B cell (primary cell): ENCODE data around the gene MICAL3.

Source experiments
- EZH2 ChIP-seq: IDR thresholded peaks from 2 replicates; pipeline ENCODE4 v1.6.1; 2012; ENCODE audit warnings: borderline replicate concordance, low read depth, mild to moderate bottlenecking, moderate library complexity, low read length; ENCODE audit not compliant: insufficient read depth, poor library complexity, severe bottlenecking
- TF ChIP-seq, protein P1 (sequence below): fragments of 200-600 bp; IDR thresholded peaks from one replicate; pipeline ENCODE4 v1.8.0; 2022; ENCODE audit warnings: antibody characterized with exemption, mild to moderate bottlenecking

DNA sequence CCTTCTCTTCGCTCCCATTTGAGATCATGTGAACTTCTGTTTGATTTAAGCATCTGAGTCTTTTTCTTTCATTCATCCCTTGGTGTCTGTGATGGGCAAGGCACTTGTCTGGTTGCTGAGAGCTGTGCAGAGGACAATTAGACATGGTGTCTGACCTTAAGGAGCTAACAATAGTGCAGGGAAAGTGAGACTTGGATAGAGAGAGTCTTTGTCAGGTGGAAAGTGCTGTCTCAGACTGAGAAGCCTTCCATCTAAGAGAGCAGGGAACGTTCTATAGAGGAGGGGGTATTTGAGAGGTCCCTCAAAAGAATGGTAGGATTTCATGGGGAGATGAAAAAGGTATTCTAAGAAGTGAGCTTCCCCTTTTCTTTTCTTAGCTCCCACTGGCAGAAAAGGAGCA lies 14.1 kb downstream of the MICAL3 start:
- TF ChIP-seq, protein P1, sequence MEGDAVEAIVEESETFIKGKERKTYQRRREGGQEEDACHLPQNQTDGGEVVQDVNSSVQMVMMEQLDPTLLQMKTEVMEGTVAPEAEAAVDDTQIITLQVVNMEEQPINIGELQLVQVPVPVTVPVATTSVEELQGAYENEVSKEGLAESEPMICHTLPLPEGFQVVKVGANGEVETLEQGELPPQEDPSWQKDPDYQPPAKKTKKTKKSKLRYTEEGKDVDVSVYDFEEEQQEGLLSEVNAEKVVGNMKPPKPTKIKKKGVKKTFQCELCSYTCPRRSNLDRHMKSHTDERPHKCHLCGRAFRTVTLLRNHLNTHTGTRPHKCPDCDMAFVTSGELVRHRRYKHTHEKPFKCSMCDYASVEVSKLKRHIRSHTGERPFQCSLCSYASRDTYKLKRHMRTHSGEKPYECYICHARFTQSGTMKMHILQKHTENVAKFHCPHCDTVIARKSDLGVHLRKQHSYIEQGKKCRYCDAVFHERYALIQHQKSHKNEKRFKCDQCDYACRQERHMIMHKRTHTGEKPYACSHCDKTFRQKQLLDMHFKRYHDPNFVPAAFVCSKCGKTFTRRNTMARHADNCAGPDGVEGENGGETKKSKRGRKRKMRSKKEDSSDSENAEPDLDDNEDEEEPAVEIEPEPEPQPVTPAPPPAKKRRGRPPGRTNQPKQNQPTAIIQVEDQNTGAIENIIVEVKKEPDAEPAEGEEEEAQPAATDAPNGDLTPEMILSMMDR: no peak
- no peak for TF ChIP-seq EZH2
